ENCODE results near the gene PLPPR3.

- TF ChIP-seq ISL1 (CRISPR knock-in tag; IDR thresholded peaks at IDR 0.05), result no peak
- TF ChIP-seq TOX (CRISPR knock-in tag; IDR thresholded peaks at IDR 0.05; ENCODE audit: borderline replicate concordance), result no peak
- TF ChIP-seq ZNF8 (CRISPR knock-in tag; IDR thresholded peaks at IDR 0.05), result no peak
- TF ChIP-seq CSDC2 (CRISPR knock-in tag; IDR thresholded peaks at IDR 0.05), result no peak
Measured at GRCh38 chr19:795073-795611, 26.6 kb downstream of the PLPPR3 start.

Measured in SK-N-SH treated with all-trans-retinoic acid at 6 μM for 48 hours (cell line).